ENCODE measurements around the gene SLC36A2. TPM values are rescaled to one million over a fixed set of nuclear protein-coding genes. Genes with fewer than 3 reads are reported as not detected.

Gene SLC36A2
- total RNA-seq, 1 donor = not detected

- no peaks in the 10 kb centered on the region for H3K4me1 ChIP-seq (ENCODE audit: insufficient read depth, low read length)
These were observed 61.1 kb downstream of the SLC36A2 start for GRCh38 chr5:151286246-151286645.

DNA sequence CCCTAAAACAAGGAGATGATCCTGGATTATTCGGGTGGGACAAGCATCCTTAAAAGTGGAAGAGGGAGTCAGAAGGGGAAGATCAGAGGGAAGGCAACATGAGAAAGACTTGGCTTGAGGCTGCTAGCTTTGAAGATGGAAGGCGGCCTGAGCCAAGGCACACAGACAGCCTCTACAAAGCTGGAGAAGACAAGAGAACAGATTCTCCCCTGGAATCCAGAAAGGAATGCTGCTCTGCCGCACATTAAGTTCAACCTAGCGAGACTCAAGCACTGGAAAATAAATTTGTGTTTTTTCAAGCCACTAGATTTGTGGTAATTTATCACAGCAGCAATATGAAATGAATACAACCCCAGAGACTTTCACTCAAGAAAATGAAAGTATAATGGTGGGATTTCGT, 61.7 kb downstream of the SLC36A2 start:
- no peaks in the 10 kb centered on the region for H3K36me3 ChIP-seq (ENCODE audit: insufficient read depth, low read length)
- no peak for DNase-seq (ENCODE audit: insufficient read length, low spot score, missing footprints)
- no peak overlapping the region for H2AFZ ChIP-seq (ENCODE audit: low read length)
- H3K27me3 ChIP-seq (ENCODE audit: insufficient read depth, low read length) = no peaks in the 10 kb centered on the region
- no peak overlapping the region for H3K27ac ChIP-seq (ENCODE audit: low read depth, low read length)
- no peaks in the 10 kb centered on the region for H4K20me1 ChIP-seq (ENCODE audit: insufficient read depth, low read length)
- H3K4me2 ChIP-seq (ENCODE audit: insufficient read depth, low read length) = no peak overlapping the region
- no peak for TF ChIP-seq CTCF (IDR thresholded peaks at IDR 0.05; ENCODE audit: extremely low read depth, low read depth, low read length)
- no peaks in the 10 kb centered on the region for H3K9me3 ChIP-seq (ENCODE audit: low read depth, low read length)
- H3K4me1 ChIP-seq (ENCODE audit: insufficient read depth, low read length) = no peaks in the 10 kb centered on the region
- no peaks in the 10 kb centered on the region for H3K79me2 ChIP-seq (ENCODE audit: insufficient read depth, low read length)
- H3K4me3 ChIP-seq (ENCODE audit: insufficient read depth, low read length) = no peak overlapping the region

More at GRCh38 chr5:151286246-151286645, 61.1 kb downstream of the SLC36A2 start:
- Histone ChIP-seq H2AFZ (ENCODE audit: low read length) (no peak overlapping the region), H3K27ac (ENCODE audit: low read depth, low read length) (no peak overlapping the region), H3K79me2 (ENCODE audit: insufficient read depth, low read length) (no peaks in the 10 kb centered on the region), H3K4me3 (ENCODE audit: insufficient read depth, low read length) (no peak overlapping the region), H3K27me3 (ENCODE audit: insufficient read depth, low read length) (no peaks in the 10 kb centered on the region), H4K20me1 (ENCODE audit: insufficient read depth, low read length) (no peaks in the 10 kb centered on the region), H3K9me3 (ENCODE audit: low read depth, low read length) (no peaks in the 10 kb centered on the region), H3K4me2 (ENCODE audit: insufficient read depth, low read length) (no peak overlapping the region), H3K36me3 (ENCODE audit: insufficient read depth, low read length) (no peaks in the 10 kb centered on the region)
- no peak for DNase-seq (ENCODE audit: insufficient read length, low spot score, missing footprints)
- no peak for TF ChIP-seq CTCF (IDR thresholded peaks at IDR 0.05; ENCODE audit: extremely low read depth, low read depth, low read length)

- no peak for DNase-seq (ENCODE audit: insufficient read length, low spot score, missing footprints)
- peak; percentile 33 for TF ChIP-seq CTCF (IDR thresholded peaks at IDR 0.05; ENCODE audit: extremely low read depth, low read depth, low read length)
- no peaks in the 10 kb centered on the region for H3K4me1 ChIP-seq (ENCODE audit: insufficient read depth, low read length)
These were observed 62.9 kb downstream of the SLC36A2 start for GRCh38 chr5:151284392-151284967.

GRCh38 chr5:151283120-151283825, 64.1 kb downstream of the SLC36A2 start:
- no peaks in the 10 kb centered on the region for H3K27me3 ChIP-seq (ENCODE audit: insufficient read depth, low read length)
- TF ChIP-seq CTCF (IDR thresholded peaks at IDR 0.05; ENCODE audit: extremely low read depth, low read depth, low read length) = no peak
- H3K4me2 ChIP-seq (ENCODE audit: insufficient read depth, low read length) = no peak overlapping the region
- no peak overlapping the region for H2AFZ ChIP-seq (ENCODE audit: low read length)
- no peaks in the 10 kb centered on the region for H3K79me2 ChIP-seq (ENCODE audit: insufficient read depth, low read length)
- H3K4me3 ChIP-seq (ENCODE audit: insufficient read depth, low read length) = no peak overlapping the region
- no peak overlapping the region for H3K27ac ChIP-seq (ENCODE audit: low read depth, low read length)
- H4K20me1 ChIP-seq (ENCODE audit: insufficient read depth, low read length) = no peaks in the 10 kb centered on the region
- DNase-seq (ENCODE audit: insufficient read length, low spot score, missing footprints) = no peak
- H3K4me1 ChIP-seq (ENCODE audit: insufficient read depth, low read length) = no peaks in the 10 kb centered on the region
- no peaks in the 10 kb centered on the region for H3K9me3 ChIP-seq (ENCODE audit: low read depth, low read length)
- H3K36me3 ChIP-seq (ENCODE audit: insufficient read depth, low read length) = no peaks in the 10 kb centered on the region

More at GRCh38 chr5:151284392-151284967, 62.9 kb downstream of the SLC36A2 start:
- Histone ChIP-seq H3K4me2 (ENCODE audit: insufficient read depth, low read length) (no peak overlapping the region), H3K27ac (ENCODE audit: low read depth, low read length) (no peak overlapping the region), H2AFZ (ENCODE audit: low read length) (no peak overlapping the region), H3K36me3 (ENCODE audit: insufficient read depth, low read length) (no peaks in the 10 kb centered on the region), H3K27me3 (ENCODE audit: insufficient read depth, low read length) (no peaks in the 10 kb centered on the region), H3K79me2 (ENCODE audit: insufficient read depth, low read length) (no peaks in the 10 kb centered on the region), H3K9me3 (ENCODE audit: low read depth, low read length) (no peaks in the 10 kb centered on the region), H4K20me1 (ENCODE audit: insufficient read depth, low read length) (no peaks in the 10 kb centered on the region), H3K4me3 (ENCODE audit: insufficient read depth, low read length) (no peak overlapping the region)
